Ramos (cell line): Measurements from ENCODE around the gene HEPHL1.
"Not testable (repeated sequence)": the region's sequence is repeated elsewhere in the genome, so short reads cannot be mapped to it uniquely, and the experiment has no call there.

ENCODE experiments used
- in situ Hi-C: fragments of 300-500 bp; cut with MboI; formaldehyde crosslinking; loops from one replicate; pipeline ENCODE4 v1.14.3; 2022; ENCODE audit warnings: low sequenced_read_pairs; ENCODE audit not compliant: unreplicated experiment

The HEPHL1 gene

GRCh38 chr11:94145916-94146315 is 124.8 kb downstream of the HEPHL1 start:
- in situ Hi-C loops, result no loop called here

GRCh38 chr11:94147433-94147845 is 126.3 kb downstream of the HEPHL1 start:
- in situ Hi-C loops, result no loop called here

- in situ Hi-C loops, result no loop called here
Measured at GRCh38 chr11:94148189-94148588, 127.0 kb downstream of the HEPHL1 start.

GRCh38 chr11:94149431-94150017 is 128.4 kb downstream of the HEPHL1 start:
- in situ Hi-C loops, result no loop called here

- in situ Hi-C loops, result no loop called here
Measured at GRCh38 chr11:94150056-94150455, 128.9 kb downstream of the HEPHL1 start.

- in situ Hi-C loops, result no loop called here
Measured at GRCh38 chr11:94150704-94151685, 129.8 kb downstream of the HEPHL1 start.

- in situ Hi-C loops, result no loop called here
Measured at GRCh38 chr11:94151903-94152677, 130.9 kb downstream of the HEPHL1 start.

GRCh38 chr11:94152678-94153065 is 131.5 kb downstream of the HEPHL1 start:
- in situ Hi-C loops, result no loop called here

- in situ Hi-C loops, result no loop called here
Measured at GRCh38 chr11:94153320-94153719, 132.2 kb downstream of the HEPHL1 start.

GRCh38 chr11:94154095-94154856 is 133.1 kb downstream of the HEPHL1 start:
- in situ Hi-C loops, result no loop called here

- in situ Hi-C loops, result not testable (repeated sequence)
Measured at GRCh38 chr11:94157339-94157738, 136.2 kb downstream of the HEPHL1 start.
